HepG2 (cell line): Measurements from ENCODE around the gene ASTN1. TPM values are rescaled to one million over a fixed set of nuclear protein-coding genes. Genes with fewer than 3 reads are reported as not detected.

Experiments used
- ATAC-seq: fragments of 200-7000 bp; cut with Tn5 transposase; 3 replicates; pipeline ENCODE4 v1.9.1; 2020; ENCODE audit warnings: mild to moderate bottlenecking, moderate library complexity
- BruUV-seq: library from RNA; stranded (reverse); fragments of 400-500 nt; replicated peaks from 2 replicates; lab custom pipeline; 2021; lab: Mats Ljungman, UMichigan
- CTCF ChIA-PET: fragments of 300-600 bp; formaldehyde crosslinking; extraction: SDS; loops from one replicate; lab custom pipeline; 2021; ENCODE audit warnings: low total read pairs, inconsistent platforms, low intra/inter-chr PET ratio; lab: Yijun Ruan, JAX
- POLR2A ChIA-PET: fragments of 350-600 bp; sonication (Branson Sonifier 250); formaldehyde crosslinking; loops from one replicate; lab custom pipeline; 2020; ENCODE audit warnings: antibody characterized with exemption, inconsistent platforms; lab: Yijun Ruan, JAX
- DNase-seq: peaks from one replicate; pipeline ENCODE4 v3.0.0-alpha.2; 2015; ENCODE audit warnings: low spot score
- FAIRE-seq: peaks from 3 replicates; lab custom pipeline; 2011; peaks lifted over from hg19 to GRCh38; lab: Jason Lieb, UNC
- H2AFZ ChIP-seq: one replicate; pipeline ENCODE4 v1.6.1; 2011; ENCODE audit warnings: low read length, inconsistent platforms
- H3K27ac ChIP-seq: fragments of 300-600 bp; 3 replicates; pipeline ENCODE4 v1.8.0; 2011; ENCODE audit warnings: mixed run types, mild to moderate bottlenecking, mixed read lengths, low read length, inconsistent platforms; ENCODE audit not compliant: insufficient read depth; ENCODE audit errors: extremely low read length
- H3K27me3 ChIP-seq, 2 experiments: fragments of 200-600 bp in 1 of 2; 2 replicates in 1 of 2; 3 replicates in 1 of 2; pipeline versions ENCODE4 v1.6.0 to v1.8.0; 2011; ENCODE audit warnings: low read length in 2 of 2, mild to moderate bottlenecking in 2 of 2, moderate library complexity in 2 of 2, inconsistent platforms in 1 of 2; ENCODE audit not compliant: insufficient read depth in 2 of 2, control insufficient read depth in 1 of 2
- H3K36me3 ChIP-seq, 2 experiments: fragments of 200-600 bp in 1 of 2; replicated peaks in 1 of 2; 2 replicates in 1 of 2; 3 replicates in 1 of 2; pipeline versions ENCODE4 v1.5.1 to v1.8.0; 2011; ENCODE audit warnings: low read length in 2 of 2, inconsistent platforms in 1 of 2; ENCODE audit not compliant: insufficient read depth in 2 of 2, control insufficient read depth in 1 of 2
- H3K4me1 ChIP-seq: 2 replicates; pipeline ENCODE4 v1.5.1; 2012; ENCODE audit warnings: low read length, inconsistent platforms; ENCODE audit not compliant: insufficient read depth
- H3K4me2 ChIP-seq: 2 replicates; pipeline ENCODE4 v1.6.0; 2011; ENCODE audit warnings: low read depth, low read length, inconsistent platforms
- H3K4me3 ChIP-seq, 3 experiments: fragments of 200-600 bp in 1 of 3; sonication (generic), shearing (Covaris generic) in 1 of 3; replicated peaks in 1 of 3; 2 replicates each; pipeline ENCODE4 v1.5.1; 2011 to 2016; ENCODE audit warnings: low read length in 3 of 3, inconsistent platforms in 2 of 3, low read depth in 2 of 3, mild to moderate bottlenecking in 2 of 3, control low read depth in 1 of 3, mixed read lengths in 1 of 3; ENCODE audit not compliant: insufficient read depth in 1 of 3
- H3K79me2 ChIP-seq: one replicate; pipeline ENCODE4 v1.6.1; 2011; ENCODE audit warnings: low read length, inconsistent platforms; ENCODE audit not compliant: insufficient read depth
- H3K9ac ChIP-seq: 2 replicates; pipeline ENCODE4 v1.6.0; 2011; ENCODE audit warnings: mild to moderate bottlenecking, low read depth, low read length, inconsistent platforms; ENCODE audit not compliant: insufficient read depth
- H3K9me3 ChIP-seq: 2 replicates; pipeline ENCODE4 v1.5.1; 2012; ENCODE audit warnings: mild to moderate bottlenecking, low read length
- H4K20me1 ChIP-seq: 2 replicates; pipeline ENCODE4 v1.6.0; 2011; ENCODE audit warnings: inconsistent platforms, mild to moderate bottlenecking, low read length, moderate library complexity; ENCODE audit not compliant: insufficient read depth
- AGO2 ChIP-seq: fragments of 200-400 bp; formaldehyde crosslinking; optimal IDR thresholded peaks from 2 replicates; pipeline ENCODE3; 2017; ENCODE audit warnings: mild to moderate bottlenecking, low read depth, low read length, moderate library complexity
- GATA4 ChIP-seq: sonication (generic); IDR thresholded peaks from 2 replicates; pipeline ENCODE4 v1.6.1; 2016; ENCODE audit warnings: antibody characterized with exemption, low read depth, borderline replicate concordance
- KDM1A ChIP-seq: IDR thresholded peaks from 2 replicates; pipeline ENCODE4 v1.6.1; 2016; ENCODE audit warnings: missing compliant biosample characterization
- RBM22 ChIP-seq: fragments of 200-400 bp; formaldehyde crosslinking; optimal IDR thresholded peaks from 2 replicates; pipeline ENCODE3; 2017; ENCODE audit warnings: mild to moderate bottlenecking, low read length, moderate library complexity
- TBX3 ChIP-seq: fragments of 450-650 bp; IDR thresholded peaks from 2 replicates; pipeline ENCODE4 v1.6.1; 2017; ENCODE audit warnings: antibody characterized with exemption, mild to moderate bottlenecking, inconsistent platforms, borderline replicate concordance
- ZNF562 ChIP-seq: sonication (generic); formaldehyde crosslinking; IDR thresholded peaks from 2 replicates; pipeline ENCODE4 v1.8.0; 2022; ENCODE audit warnings: missing genetic modification reagents, borderline replicate concordance
- ZNF670 ChIP-seq: sonication (generic); formaldehyde crosslinking; IDR thresholded peaks from 2 replicates; pipeline ENCODE4 v1.8.0; 2022; ENCODE audit warnings: mild to moderate bottlenecking, missing genetic modification reagents, borderline replicate concordance
- ZNF713 ChIP-seq: sonication (generic); formaldehyde crosslinking; IDR thresholded peaks from 2 replicates; pipeline ENCODE4 v1.4.0; 2020; ENCODE audit warnings: mild to moderate bottlenecking, missing genetic modification reagents
- ZSCAN12 ChIP-seq: sonication (generic); formaldehyde crosslinking; IDR thresholded peaks from 2 replicates; pipeline ENCODE4 v1.9.0; 2021; ENCODE audit warnings: mild to moderate bottlenecking, missing genetic modification reagents
- WGBS: methylation state at CpG from one replicate; pipeline ENCODE4 v1.1.6; 2017; ENCODE audit warnings: low lambda C conversion rate; 5-methylcytosine and 5-hydroxymethylcytosine counted together
- in situ Hi-C: cut with HindIII; loops from 2 replicates; pipeline ENCODE4 v1.10.0; 2017; ENCODE audit warnings: low pct_unique_long_range_greater_than_20kb; ENCODE audit not compliant: extremely low pct_ligation_motif_present
- intact Hi-C: fragments of 100-400 bp; cut with micrococcal nuclease; formaldehyde crosslinking; loops from one replicate; pipeline ENCODE4 v1.10.0; 2022; ENCODE audit not compliant: unreplicated experiment
- polyA plus RNA-seq, 8 experiments: library from polyadenylated mRNA; depleted of rRNA in 3 of 8; stranded (reverse) in 7 of 8; unstranded in 1 of 8; fragments of >200 nt; fragmentation: Illumina TruSeq in 4 of 8; extraction: Trizol in 4 of 8; gene quantifications; 2 replicates each; pipeline versions ENCODE4 v1.2.1 to v1.2.3, GENCODE V29; 2011 to 2016; ENCODE audit warnings: low read depth in 4 of 8, missing spikeins in 1 of 8, mixed read lengths in 1 of 8; ENCODE audit not compliant: insufficient read depth in 1 of 8
- total RNA-seq, 5 experiments: library from RNA; depleted of rRNA; stranded (reverse); fragments of >200 nt; fragmentation: Illumina TruSeq; extraction: Trizol; gene quantifications; 2 replicates each; pipeline ENCODE4 v1.2.3, GENCODE V29; 2016; ENCODE audit warnings: low read depth in 1 of 5
- TF ChIP-seq, protein P1 (sequence below): sonication (generic); formaldehyde crosslinking; IDR thresholded peaks from 2 replicates; pipeline ENCODE4 v1.4.0; 2020; ENCODE audit warnings: missing genetic modification reagents
- TF ChIP-seq, protein P2 (sequence below): IDR thresholded peaks from 2 replicates; pipeline ENCODE4 v1.6.1; 2016; ENCODE audit warnings: missing biosample characterization, missing genetic modification reagents, low read depth
- TF ChIP-seq, protein P3 (sequence below): sonication (generic); formaldehyde crosslinking; IDR thresholded peaks from 2 replicates; pipeline ENCODE4 v1.4.0; 2020; ENCODE audit warnings: low read depth, mild to moderate bottlenecking, missing genetic modification reagents
- TF ChIP-seq, protein P4 (sequence below): sonication (generic); formaldehyde crosslinking; IDR thresholded peaks from 2 replicates; pipeline ENCODE4 v1.8.1; 2023; ENCODE audit warnings: mild to moderate bottlenecking, moderate library complexity, missing genetic modification reagents
- TF ChIP-seq, protein P5 (sequence below): sonication (generic); formaldehyde crosslinking; IDR thresholded peaks from 2 replicates; pipeline ENCODE4 v1.4.0; 2020; ENCODE audit warnings: missing genetic modification reagents, borderline replicate concordance

Gene ASTN1
- total and polyA plus RNA-seq, 2 of the 13 experiments (the other 11 are each of a cell fraction or from before 2014, with no cell fraction given): not detected

DNA sequence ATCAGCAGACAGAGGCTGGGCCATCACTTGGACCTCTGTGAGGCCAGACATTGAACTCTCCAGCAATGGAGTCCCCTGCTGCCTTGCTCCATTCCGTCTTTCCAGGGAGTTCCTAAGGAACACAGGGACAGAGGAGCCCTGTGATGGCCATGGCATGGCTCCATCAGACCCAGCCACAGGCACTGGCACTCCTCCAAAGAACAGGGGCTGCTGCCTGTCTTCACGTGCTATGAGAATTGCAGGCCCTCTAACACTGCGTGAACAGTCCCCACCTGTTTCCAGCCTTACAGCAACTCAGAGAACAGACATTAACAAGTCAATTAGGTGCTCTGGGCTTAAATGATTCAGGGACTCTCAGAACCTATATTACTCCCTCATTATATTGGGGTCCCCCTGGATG, 140.8 kb downstream of the ASTN1 start:
- 5% methylated on average over 3 of the region's 3 CpGs for WGBS
- Histone ChIP-seq H3K9ac (no peak overlapping the region), H3K27me3 (no peaks in the 10 kb centered on the region), H3K79me2 (no peaks in the 10 kb centered on the region), H4K20me1 (no peaks in the 10 kb centered on the region), H3K4me1 (no peaks in the 10 kb centered on the region), H3K36me3 (no peaks in the 10 kb centered on the region), H2AFZ (no peak overlapping the region), H3K27ac (no peak overlapping the region), H3K9me3 (no peaks in the 10 kb centered on the region), H3K4me2 (no peak overlapping the region), H3K4me3 (no peak overlapping the region)
- CTCF ChIA-PET: no interaction called here
- FAIRE-seq (no peak), ATAC-seq (no peak), DNase-seq (no peak)
- in situ Hi-C loops: no loop called here
- POLR2A ChIA-PET: no interaction called here
- no TSS peak for BruUV-seq
- intact Hi-C loops: no loop called here
- TF ChIP-seq, protein P1, sequence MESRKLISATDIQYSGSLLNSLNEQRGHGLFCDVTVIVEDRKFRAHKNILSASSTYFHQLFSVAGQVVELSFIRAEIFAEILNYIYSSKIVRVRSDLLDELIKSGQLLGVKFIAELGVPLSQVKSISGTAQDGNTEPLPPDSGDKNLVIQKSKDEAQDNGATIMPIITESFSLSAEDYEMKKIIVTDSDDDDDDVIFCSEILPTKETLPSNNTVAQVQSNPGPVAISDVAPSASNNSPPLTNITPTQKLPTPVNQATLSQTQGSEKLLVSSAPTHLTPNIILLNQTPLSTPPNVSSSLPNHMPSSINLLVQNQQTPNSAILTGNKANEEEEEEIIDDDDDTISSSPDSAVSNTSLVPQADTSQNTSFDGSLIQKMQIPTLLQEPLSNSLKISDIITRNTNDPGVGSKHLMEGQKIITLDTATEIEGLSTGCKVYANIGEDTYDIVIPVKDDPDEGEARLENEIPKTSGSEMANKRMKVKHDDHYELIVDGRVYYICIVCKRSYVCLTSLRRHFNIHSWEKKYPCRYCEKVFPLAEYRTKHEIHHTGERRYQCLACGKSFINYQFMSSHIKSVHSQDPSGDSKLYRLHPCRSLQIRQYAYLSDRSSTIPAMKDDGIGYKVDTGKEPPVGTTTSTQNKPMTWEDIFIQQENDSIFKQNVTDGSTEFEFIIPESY (CRISPR knock-in tag): no peak
- TF ChIP-seq GATA4: no peak
- no peak for TF ChIP-seq ZNF562 (CRISPR knock-in tag)
- no peak for TF ChIP-seq TBX3
- TF ChIP-seq ZSCAN12 (CRISPR knock-in tag): no peak
- TF ChIP-seq, protein P2, sequence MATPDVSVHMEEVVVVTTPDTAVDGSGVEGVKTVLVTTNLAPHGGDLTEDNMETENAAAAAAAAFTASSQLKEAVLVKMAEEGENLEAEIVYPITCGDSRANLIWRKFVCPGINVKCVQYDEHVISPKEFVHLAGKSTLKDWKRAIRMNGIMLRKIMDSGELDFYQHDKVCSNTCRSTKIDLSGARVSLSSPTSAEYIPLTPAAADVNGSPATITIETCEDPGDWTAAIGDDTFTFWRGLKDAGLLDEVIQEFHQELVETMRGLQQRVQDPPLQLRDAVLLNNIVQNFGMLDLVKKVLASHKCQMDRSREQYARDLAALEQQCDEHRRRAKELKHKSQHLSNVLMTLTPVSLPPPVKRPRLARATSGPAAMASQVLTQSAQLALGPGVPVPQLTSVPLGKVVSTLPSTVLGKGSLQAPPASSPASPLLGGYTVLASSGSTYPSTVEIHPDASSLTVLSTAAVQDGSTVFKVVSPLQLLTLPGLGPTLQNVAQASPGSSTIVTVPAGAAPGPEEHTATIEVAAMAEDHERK (CRISPR knock-in tag): no peak
- TF ChIP-seq ZNF713: no peak
- TF ChIP-seq ZNF670 (CRISPR knock-in tag): no peak
- TF ChIP-seq, protein P3, sequence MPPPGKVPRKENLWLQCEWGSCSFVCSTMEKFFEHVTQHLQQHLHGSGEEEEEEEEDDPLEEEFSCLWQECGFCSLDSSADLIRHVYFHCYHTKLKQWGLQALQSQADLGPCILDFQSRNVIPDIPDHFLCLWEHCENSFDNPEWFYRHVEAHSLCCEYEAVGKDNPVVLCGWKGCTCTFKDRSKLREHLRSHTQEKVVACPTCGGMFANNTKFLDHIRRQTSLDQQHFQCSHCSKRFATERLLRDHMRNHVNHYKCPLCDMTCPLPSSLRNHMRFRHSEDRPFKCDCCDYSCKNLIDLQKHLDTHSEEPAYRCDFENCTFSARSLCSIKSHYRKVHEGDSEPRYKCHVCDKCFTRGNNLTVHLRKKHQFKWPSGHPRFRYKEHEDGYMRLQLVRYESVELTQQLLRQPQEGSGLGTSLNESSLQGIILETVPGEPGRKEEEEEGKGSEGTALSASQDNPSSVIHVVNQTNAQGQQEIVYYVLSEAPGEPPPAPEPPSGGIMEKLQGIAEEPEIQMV (CRISPR knock-in tag): no peak
- no peak for TF ChIP-seq KDM1A (CRISPR knock-in tag)
- TF ChIP-seq, protein P4, sequence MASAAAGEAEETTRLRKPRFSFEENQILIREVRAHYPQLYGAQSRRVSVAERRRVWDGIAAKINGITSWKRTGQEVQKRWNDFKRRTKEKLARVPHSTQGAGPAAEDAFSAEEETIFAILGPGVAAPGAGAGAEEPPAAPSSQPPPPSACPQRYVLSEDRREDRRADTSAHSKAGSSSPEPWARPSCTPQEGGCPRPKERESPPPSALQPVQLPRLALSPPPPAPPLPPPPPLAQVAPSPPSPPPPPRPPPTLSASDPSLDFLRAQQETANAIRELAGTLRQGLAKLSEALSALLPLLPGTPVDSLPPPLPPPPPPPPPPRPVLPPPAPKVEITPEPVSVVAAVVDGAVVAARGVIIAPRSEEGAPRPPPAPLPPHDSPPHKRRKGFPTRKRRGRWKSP (CRISPR knock-in tag): no peak
- no peak for TF ChIP-seq AGO2
- TF ChIP-seq RBM22: no peak
- TF ChIP-seq, protein P5, sequence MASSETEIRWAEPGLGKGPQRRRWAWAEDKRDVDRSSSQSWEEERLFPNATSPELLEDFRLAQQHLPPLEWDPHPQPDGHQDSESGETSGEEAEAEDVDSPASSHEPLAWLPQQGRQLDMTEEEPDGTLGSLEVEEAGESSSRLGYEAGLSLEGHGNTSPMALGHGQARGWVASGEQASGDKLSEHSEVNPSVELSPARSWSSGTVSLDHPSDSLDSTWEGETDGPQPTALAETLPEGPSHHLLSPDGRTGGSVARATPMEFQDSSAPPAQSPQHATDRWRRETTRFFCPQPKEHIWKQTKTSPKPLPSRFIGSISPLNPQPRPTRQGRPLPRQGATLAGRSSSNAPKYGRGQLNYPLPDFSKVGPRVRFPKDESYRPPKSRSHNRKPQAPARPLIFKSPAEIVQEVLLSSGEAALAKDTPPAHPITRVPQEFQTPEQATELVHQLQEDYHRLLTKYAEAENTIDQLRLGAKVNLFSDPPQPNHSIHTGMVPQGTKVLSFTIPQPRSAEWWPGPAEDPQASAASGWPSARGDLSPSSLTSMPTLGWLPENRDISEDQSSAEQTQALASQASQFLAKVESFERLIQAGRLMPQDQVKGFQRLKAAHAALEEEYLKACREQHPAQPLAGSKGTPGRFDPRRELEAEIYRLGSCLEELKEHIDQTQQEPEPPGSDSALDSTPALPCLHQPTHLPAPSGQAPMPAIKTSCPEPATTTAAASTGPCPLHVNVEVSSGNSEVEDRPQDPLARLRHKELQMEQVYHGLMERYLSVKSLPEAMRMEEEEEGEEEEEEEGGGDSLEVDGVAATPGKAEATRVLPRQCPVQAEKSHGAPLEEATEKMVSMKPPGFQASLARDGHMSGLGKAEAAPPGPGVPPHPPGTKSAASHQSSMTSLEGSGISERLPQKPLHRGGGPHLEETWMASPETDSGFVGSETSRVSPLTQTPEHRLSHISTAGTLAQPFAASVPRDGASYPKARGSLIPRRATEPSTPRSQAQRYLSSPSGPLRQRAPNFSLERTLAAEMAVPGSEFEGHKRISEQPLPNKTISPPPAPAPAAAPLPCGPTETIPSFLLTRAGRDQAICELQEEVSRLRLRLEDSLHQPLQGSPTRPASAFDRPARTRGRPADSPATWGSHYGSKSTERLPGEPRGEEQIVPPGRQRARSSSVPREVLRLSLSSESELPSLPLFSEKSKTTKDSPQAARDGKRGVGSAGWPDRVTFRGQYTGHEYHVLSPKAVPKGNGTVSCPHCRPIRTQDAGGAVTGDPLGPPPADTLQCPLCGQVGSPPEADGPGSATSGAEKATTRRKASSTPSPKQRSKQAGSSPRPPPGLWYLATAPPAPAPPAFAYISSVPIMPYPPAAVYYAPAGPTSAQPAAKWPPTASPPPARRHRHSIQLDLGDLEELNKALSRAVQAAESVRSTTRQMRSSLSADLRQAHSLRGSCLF: no peak
